A673 (cell line): Measurements from ENCODE around the gene CPEB4. TPM values are rescaled to one million over a fixed set of nuclear protein-coding genes. Genes with fewer than 3 reads are reported as not detected.

ENCODE experiments used
- BruUV-seq: library from RNA; stranded (reverse); fragments of 400-500 nt; replicated peaks from 2 replicates; lab custom pipeline; 2021; lab: Mats Ljungman, UMichigan
- CTCF ChIA-PET: fragments of 300-600 bp; sonication (Branson Sonifier 250); formaldehyde crosslinking; loops from one replicate; lab custom pipeline; 2022; ENCODE audit warnings: antibody characterized with exemption; lab: Charles Lee
- POLR2A ChIA-PET: fragments of 300-600 bp; sonication (Branson Sonifier 250); formaldehyde crosslinking; loops from one replicate; lab custom pipeline; 2022; ENCODE audit warnings: antibody characterized with exemption; ENCODE audit not compliant: low non-redundant PET; lab: Charles Lee
- DNase-seq: peaks from one replicate; pipeline ENCODE4 v3.0.0-alpha.2; 2015; ENCODE audit warnings: low spot score
- H3K27ac ChIP-seq: fragments of 200-600 bp; sonication (generic); 2 replicates; pipeline ENCODE4 v1.5.1; 2016; ENCODE audit warnings: mixed run types, low read depth, mild to moderate bottlenecking, mixed read lengths, antibody characterized with exemption, low read length; ENCODE audit not compliant: poor library complexity, severe bottlenecking
- H3K27me3 ChIP-seq: fragments of 200-600 bp; sonication (generic); replicated peaks from 2 replicates; pipeline ENCODE4 v1.6.1; 2017; ENCODE audit warnings: mixed run types, low read depth, mild to moderate bottlenecking, mixed read lengths, antibody characterized with exemption, low read length; ENCODE audit not compliant: insufficient read depth, poor library complexity
- H3K36me3 ChIP-seq: fragments of 200-600 bp; sonication (generic); 2 replicates; pipeline ENCODE4 v1.6.1; 2016; ENCODE audit warnings: mixed run types, mild to moderate bottlenecking, mixed read lengths, antibody characterized with exemption, low read length; ENCODE audit not compliant: insufficient read depth, poor library complexity, severe bottlenecking
- H3K4me1 ChIP-seq: fragments of 200-600 bp; sonication (generic); 2 replicates; pipeline ENCODE4 v1.6.1; 2017; ENCODE audit warnings: mixed run types, mild to moderate bottlenecking, mixed read lengths, antibody characterized with exemption, low read length; ENCODE audit not compliant: insufficient read depth, poor library complexity, severe bottlenecking
- H3K4me3 ChIP-seq: fragments of 200-600 bp; sonication (generic); 2 replicates; pipeline ENCODE4 v1.5.1; 2016; ENCODE audit warnings: low read depth, mixed run types, mild to moderate bottlenecking, mixed read lengths, low read length; ENCODE audit not compliant: poor library complexity, severe bottlenecking
- H3K9me3 ChIP-seq: fragments of 200-600 bp; sonication (generic); 2 replicates; pipeline ENCODE4 v1.6.1; 2016; ENCODE audit warnings: mixed run types, low read depth, mild to moderate bottlenecking, mixed read lengths, antibody characterized with exemption, low read length; ENCODE audit not compliant: poor library complexity, severe bottlenecking
- CTCF ChIP-seq: fragments of 300-800, 200-600 bp; sonication (generic); conservative IDR thresholded peaks from 2 replicates; pipeline ENCODE4 v1.5.1; 2017; ENCODE audit warnings: low read depth, mild to moderate bottlenecking, antibody characterized with exemption, low read length, moderate library complexity, mixed read lengths
- EZH2 ChIP-seq: fragments of 200-600 bp; sonication (generic); IDR thresholded peaks from 2 replicates; pipeline ENCODE4 v1.6.1; 2017; ENCODE audit warnings: borderline replicate concordance, low read depth, mild to moderate bottlenecking, mixed read lengths, antibody characterized with exemption, low read length; ENCODE audit not compliant: poor library complexity, severe bottlenecking
- intact Hi-C: fragments of 100-400 bp; cut with micrococcal nuclease; formaldehyde crosslinking; loops from one replicate; pipeline ENCODE4 v1.10.0; 2022; ENCODE audit not compliant: unreplicated experiment
- total RNA-seq: library from RNA; stranded (reverse); gene quantifications from 2 replicates; pipeline ENCODE4 v1.2.3, GENCODE V29; 2021

The CPEB4 gene
- total RNA-seq, 1 experiment from 2014 or later: 1.6 TPM

- ChIA-PET CTCF (no interaction called here), POLR2A (no interaction called here)
- no peak for TF ChIP-seq CTCF
- Histone ChIP-seq H3K4me1 (no peaks in the 10 kb centered on the region), H3K4me3 (no peak overlapping the region), H3K9me3 (no peaks in the 10 kb centered on the region), H3K27ac (no peak overlapping the region), H3K36me3 (no peaks in the 10 kb centered on the region), H3K27me3 (no peaks in the 10 kb centered on the region)
- BruUV-seq: no TSS peak
- DNase-seq: no peak
- intact Hi-C loops: no loop called here
Measured at GRCh38 chr5:173941758-173942401, 53.7 kb downstream of the CPEB4 start.

GRCh38 chr5:173944511-173944910 is 56.4 kb downstream of the CPEB4 start:
- BruUV-seq: no TSS peak
- ChIA-PET POLR2A (no interaction called here), CTCF (no interaction called here)
- intact Hi-C loops: no loop called here
- no peaks in the 10 kb centered on the region for H3K36me3 ChIP-seq
- no peaks in the 10 kb centered on the region for H3K4me1 ChIP-seq
- DNase-seq: no peak
- no peak overlapping the region for H3K4me3 ChIP-seq
- H3K27ac ChIP-seq: no peak overlapping the region
- TF ChIP-seq CTCF: no peak
- no peak for TF ChIP-seq EZH2
- no peaks in the 10 kb centered on the region for H3K9me3 ChIP-seq
- H3K27me3 ChIP-seq: no peaks in the 10 kb centered on the region

- no peak for DNase-seq
- ChIA-PET POLR2A (no interaction called here), CTCF (no interaction called here)
- Histone ChIP-seq H3K4me3 (no peak overlapping the region), H3K4me1 (no peaks in the 10 kb centered on the region), H3K36me3 (no peaks in the 10 kb centered on the region), H3K27ac (no peak overlapping the region), H3K27me3 (no peaks in the 10 kb centered on the region), H3K9me3 (no peaks in the 10 kb centered on the region)
- TF ChIP-seq EZH2: no peak
- TF ChIP-seq CTCF: no peak
- intact Hi-C loops: no loop called here
- no TSS peak for BruUV-seq
Measured at GRCh38 chr5:173945160-173945559, 57.0 kb downstream of the CPEB4 start.
